CD4-positive, alpha-beta memory T cell (primary cell): ENCODE results near the gene TRIP4. TPM values are rescaled to one million over a fixed set of nuclear protein-coding genes. Genes with fewer than 3 reads are reported as not detected.

Experiments used
- CTCF ChIA-PET: fragments of 350-600 bp; sonication (Branson Sonifier 250); formaldehyde crosslinking; loops from one replicate; lab custom pipeline; 2021; ENCODE audit warnings: inconsistent platforms; ENCODE audit not compliant: partially characterized antibody; lab: Charles Lee
- POLR2A ChIA-PET: fragments of 350-600 bp; sonication (Branson Sonifier 250); formaldehyde crosslinking; loops from one replicate; lab custom pipeline; 2021; ENCODE audit not compliant: partially characterized antibody; lab: Charles Lee
- DNase-seq, 5 donors: peaks; one replicate each; pipeline versions ENCODE4 v3.0.0 to v3.0.0-alpha.2; 2020 to 2022; ENCODE audit warnings: mixed read lengths in 1 of 5
- H3K27ac ChIP-seq: one replicate; pipeline ENCODE4 v1.7.0; 2013; ENCODE audit warnings: low read depth, low read length
- H3K27me3 ChIP-seq: 2 replicates; pipeline ENCODE4 v1.7.0; 2013; ENCODE audit warnings: mild to moderate bottlenecking, low read length, moderate library complexity; ENCODE audit not compliant: insufficient read depth
- H3K36me3 ChIP-seq: 2 replicates; pipeline ENCODE4 v1.7.0; 2013; ENCODE audit warnings: mild to moderate bottlenecking, low read length, moderate library complexity; ENCODE audit not compliant: insufficient read depth
- H3K4me1 ChIP-seq: 2 replicates; pipeline ENCODE4 v1.7.0; 2013; ENCODE audit warnings: mild to moderate bottlenecking, low read length, moderate library complexity; ENCODE audit not compliant: insufficient read depth
- H3K4me3 ChIP-seq, 2 donors: one replicate each; pipeline ENCODE4 v1.7.0; 2013; ENCODE audit warnings: low read length in 2 of 2, mild to moderate bottlenecking in 1 of 2
- H3K9me3 ChIP-seq, 2 donors: one replicate each; pipeline ENCODE4 v1.7.0; 2013; ENCODE audit warnings: low read length in 2 of 2, control low read depth in 1 of 2; ENCODE audit not compliant: control insufficient read depth in 1 of 2
- H3K27ac Mint-ChIP-seq, 7 donors: one replicate each; pipeline ENCODE4 v1.8.0; 2020 to 2021; ENCODE audit warnings: mixed read lengths in 7 of 7, mild to moderate bottlenecking in 6 of 7, inconsistent platforms in 3 of 7, moderate library complexity in 3 of 7
- H3K27me3 Mint-ChIP-seq, 2 donors: one replicate each; pipeline ENCODE4 v1.8.0; 2020 to 2021; ENCODE audit warnings: mixed read lengths in 2 of 2
- H3K36me3 Mint-ChIP-seq, 2 donors: one replicate each; pipeline ENCODE4 v1.8.0; 2020 to 2021; ENCODE audit warnings: mixed read lengths in 2 of 2, inconsistent platforms in 1 of 2, mild to moderate bottlenecking in 1 of 2
- H3K4me1 Mint-ChIP-seq, 4 donors: one replicate each; pipeline ENCODE4 v1.8.0; 2020 to 2021; ENCODE audit warnings: mixed read lengths in 4 of 4, mild to moderate bottlenecking in 1 of 4
- H3K4me3 Mint-ChIP-seq, 8 donors: one replicate each; pipeline ENCODE4 v1.8.0; 2020 to 2021; ENCODE audit warnings: mixed read lengths in 8 of 8, mild to moderate bottlenecking in 7 of 8, moderate library complexity in 6 of 8, inconsistent platforms in 3 of 8
- H3K9me3 Mint-ChIP-seq, 8 donors: one replicate each; pipeline ENCODE4 v1.8.0; 2020 to 2021; ENCODE audit warnings: mixed read lengths in 8 of 8, mild to moderate bottlenecking in 5 of 8, inconsistent platforms in 3 of 8, moderate library complexity in 1 of 8
- intact Hi-C: fragments of 100-400 bp; cut with micrococcal nuclease; formaldehyde crosslinking; loops from one replicate; pipeline ENCODE4 v1.15.1; 2023
- polyA plus RNA-seq, 2 donors: library from polyadenylated mRNA; unstranded; fragments of 300-500 nt; fragmentation: Illumina TruSeq; gene quantifications; one replicate each; pipeline ENCODE4 v1.2.3, GENCODE V29; 2021
- total RNA-seq, 2 experiments: library from RNA; stranded (reverse); gene quantifications; one replicate each; pipeline ENCODE4 v1.2.3, GENCODE V29; 2021

TRIP4 gene
- total and polyA plus RNA-seq, 4 experiments from 2014 or later = 28.2 to 37.1 (median 29.4) TPM

DNA sequence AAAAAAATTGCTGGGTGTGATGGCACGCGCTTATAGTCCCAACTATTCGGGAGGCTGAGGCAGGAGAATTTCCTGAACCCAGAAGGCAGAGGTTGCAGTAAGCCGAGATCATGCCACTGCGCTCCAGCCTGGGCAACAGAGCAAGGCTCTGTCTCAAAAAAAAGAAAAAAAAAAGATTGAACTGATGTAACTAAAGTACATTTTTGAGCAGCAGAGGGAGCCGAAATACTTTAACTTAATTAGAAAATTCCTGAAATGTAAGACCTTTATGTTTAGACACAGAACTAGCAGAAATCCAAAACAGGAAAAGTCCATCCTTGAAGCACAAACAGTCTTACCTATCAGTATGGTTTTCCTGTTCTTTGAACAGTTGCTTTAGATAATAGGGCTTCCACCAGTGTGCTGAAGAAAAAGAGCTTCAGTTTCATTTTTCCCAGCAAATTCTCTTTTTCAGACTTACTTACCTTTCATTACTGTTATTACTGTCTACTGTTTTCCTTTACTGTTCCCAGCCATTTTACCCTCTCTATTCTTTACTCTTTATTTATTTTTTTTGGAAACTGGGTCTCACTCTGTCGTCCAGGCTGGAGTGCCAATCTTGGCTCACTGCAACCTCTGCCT is 39.3 kb downstream of the TRIP4 start:
- Histone ChIP-seq H3K27me3 (no peaks in the 10 kb centered on the region), H3K36me3 (peaks cover 22% of the 10 kb centered on the region), H3K27ac (no peak overlapping the region), H3K4me3 (no peak overlapping the region), H3K9me3 (no peaks in the 10 kb centered on the region), H3K4me1 (peaks cover 47% of the 10 kb centered on the region)
- peaks cover 27 to 41% of the 10 kb centered on the region in 2 donors for H3K36me3 Mint-ChIP-seq
- intact Hi-C loops = loop anchor here (1.0 to 2.0 kb wide), 2 partner anchors 224 to 254 kb away; no protein-coding TSS in a partner anchor
- no peaks in the 10 kb centered on the region for H3K27me3 Mint-ChIP-seq
- peak overlapping the region in 6 of 7 donors; percentile 58 to 90 (median 86) for H3K27ac Mint-ChIP-seq
- peak in 1 of 5 donors; percentile 22 for DNase-seq
- H3K4me1 Mint-ChIP-seq = peaks cover 29 to 44% (median 40%) of the 10 kb centered on the region in 4 donors
- peak overlapping the region in 4 of 8 donors; percentile 34 to 61 (median 48) for H3K4me3 Mint-ChIP-seq
- no peaks in the 10 kb centered on the region for H3K9me3 Mint-ChIP-seq
- ChIA-PET CTCF (interaction anchor here (0.6 to 5.6 kb wide), 13 partner anchors 15 to 303 kb away, joined by 3 to 105 read pairs (median 8); partner anchors contain the start of gene ZNF609), POLR2A (interaction anchor here (0.6 to 2.4 kb wide), 7 partner anchors 35 to 1262 kb away, joined by 3 to 7 read pairs (median 3); no protein-coding TSS in a partner anchor)

DNA sequence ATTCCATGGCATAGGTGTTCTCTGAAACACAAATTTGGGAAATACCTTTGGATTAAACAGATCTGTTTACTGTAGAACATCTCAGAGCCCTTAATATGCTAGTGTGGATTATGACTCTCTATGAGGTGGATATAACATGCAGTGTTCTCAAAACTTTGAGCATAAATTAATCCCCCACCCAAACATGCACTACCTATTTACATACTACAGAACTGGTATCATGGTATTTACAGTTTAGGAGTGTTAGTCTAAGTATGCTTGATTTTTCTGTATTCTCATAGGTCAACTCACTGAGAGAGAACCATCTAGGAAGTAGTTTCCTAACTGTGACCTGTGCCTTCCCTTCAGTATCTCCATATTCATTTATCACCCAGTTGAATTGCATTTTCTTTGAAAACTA is 41.8 kb downstream of the TRIP4 start:
- intact Hi-C loops = no loop called here
- H3K36me3 ChIP-seq = peaks cover 6% of the 10 kb centered on the region
- Mint-ChIP-seq H3K36me3 (peaks cover 17 to 24% of the 10 kb centered on the region in 2 donors), H3K27ac (peak overlapping the region; percentile 82 to 97 (median 91)), H3K4me3 (peak overlapping the region in 6 of 8 donors; percentile 39 to 79 (median 76)), H3K4me1 (peaks cover 30 to 47% (median 43%) of the 10 kb centered on the region in 4 donors), H3K27me3 (no peaks in the 10 kb centered on the region), H3K9me3 (no peaks in the 10 kb centered on the region)
- DNase-seq = no peak
- H3K27ac ChIP-seq = peak overlapping the region; percentile 44
- no peaks in the 10 kb centered on the region for H3K9me3 ChIP-seq
- H3K4me1 ChIP-seq = peaks cover 47% of the 10 kb centered on the region
- H3K27me3 ChIP-seq = no peaks in the 10 kb centered on the region
- CTCF ChIA-PET = interaction anchor here (0.6 to 5.6 kb wide), 6 partner anchors 8 to 257 kb away, joined by 3 to 105 read pairs (median 4); partner anchors contain the start of gene ZNF609
- H3K4me3 ChIP-seq = no peak overlapping the region
- POLR2A ChIA-PET = interaction anchor here (1.1 to 1.5 kb wide), 6 partner anchors 74 to 237 kb away, joined by 3 to 19 read pairs (median 4); no protein-coding TSS in a partner anchor

DNA sequence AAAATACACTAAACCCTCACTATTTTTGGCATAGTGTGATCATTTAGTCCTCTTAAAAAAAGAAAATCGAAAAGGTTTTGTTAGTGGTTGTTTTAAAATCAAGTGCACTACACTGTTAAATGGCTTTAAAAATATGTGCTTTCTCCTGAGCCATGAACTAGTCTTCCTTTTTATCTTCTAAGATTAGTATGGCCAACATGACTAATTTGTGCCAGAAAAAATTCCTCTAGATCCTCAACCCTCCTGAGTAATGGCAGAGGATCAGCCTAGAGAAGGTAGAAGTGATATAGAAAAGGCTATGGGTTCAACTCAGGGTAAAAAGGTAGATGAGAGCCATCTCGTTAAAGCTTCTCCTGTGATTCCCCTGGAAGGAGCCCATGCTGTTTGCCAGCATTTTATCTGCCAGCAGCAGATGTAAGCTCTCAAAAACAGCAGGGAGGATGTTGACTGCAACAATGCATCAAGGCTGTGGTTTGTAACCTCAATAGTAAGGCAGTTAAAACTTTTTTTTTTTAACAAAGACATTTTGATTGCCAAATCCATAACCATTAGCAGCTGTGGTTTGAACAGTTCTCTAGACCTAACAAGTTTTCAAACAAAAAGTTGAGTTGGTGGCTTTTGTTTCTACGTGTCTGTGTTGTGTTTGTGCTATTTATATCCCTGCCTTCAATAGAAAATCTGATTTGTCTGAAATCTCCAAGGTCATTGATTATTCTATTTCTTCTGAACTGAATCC is 42.5 kb downstream of the TRIP4 start:
- Mint-ChIP-seq H3K27ac (peak overlapping the region; percentile 87 to 97 (median 91)), H3K36me3 (peaks cover 18 to 22% of the 10 kb centered on the region in 2 donors), H3K9me3 (no peaks in the 10 kb centered on the region), H3K4me1 (peaks cover 31 to 49% (median 45%) of the 10 kb centered on the region in 4 donors), H3K4me3 (peak overlapping the region; percentile 56 to 79 (median 76)), H3K27me3 (no peaks in the 10 kb centered on the region)
- intact Hi-C loops = loop anchor here (1.0 to 5.0 kb wide), 5 partner anchors 14 to 462 kb away; no protein-coding TSS in a partner anchor
- Histone ChIP-seq H3K4me3 (peak overlapping the region; percentile 18 to 25), H3K4me1 (peaks cover 47% of the 10 kb centered on the region), H3K27me3 (no peaks in the 10 kb centered on the region), H3K9me3 (no peaks in the 10 kb centered on the region), H3K36me3 (peaks cover 3% of the 10 kb centered on the region), H3K27ac (peak overlapping the region; percentile 44)
- DNase-seq = peak; percentile 75 to 85 (median 79)
- POLR2A ChIA-PET = interaction anchor here (0.6 to 2.6 kb wide), 28 partner anchors 10 to 673 kb away, joined by 3 to 32 read pairs (median 4); partner anchors contain the start of genes PPIB, TRIP4 and ZNF609
- CTCF ChIA-PET = interaction anchor here (0.6 to 2.1 kb wide), 9 partner anchors 9 to 298 kb away, joined by 3 to 14 read pairs (median 3); partner anchors contain the start of gene TRIP4

DNA sequence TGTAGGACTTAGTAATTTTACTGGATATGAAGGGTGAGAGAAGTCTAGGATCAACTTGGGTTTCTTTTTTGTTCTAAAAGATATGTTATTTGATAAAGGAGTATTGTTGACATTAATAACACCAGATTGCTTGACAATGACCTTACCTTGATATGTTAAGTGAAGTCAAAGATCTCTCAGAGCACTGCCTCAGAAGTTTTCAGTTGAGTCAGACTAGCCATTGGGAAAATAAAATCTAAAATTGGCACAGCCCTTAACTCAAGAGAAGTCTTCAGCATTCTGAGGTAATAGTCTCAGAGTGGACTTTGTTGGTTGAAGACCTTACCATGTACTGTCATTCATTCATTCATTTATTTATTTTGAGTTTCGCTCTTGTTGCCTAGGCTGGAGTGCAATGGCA is 50.3 kb downstream of the TRIP4 start:
- POLR2A ChIA-PET = interaction anchor here (0.7 kb wide), 1 partner anchor 70 kb away, joined by 3 read pairs; no protein-coding TSS in a partner anchor
- H3K27ac ChIP-seq = no peak overlapping the region
- peaks cover 22% of the 10 kb centered on the region for H3K4me1 ChIP-seq
- no peaks in the 10 kb centered on the region for H3K36me3 ChIP-seq
- H3K4me3 ChIP-seq = no peak overlapping the region
- no peaks in the 10 kb centered on the region for H3K9me3 ChIP-seq
- H3K27me3 Mint-ChIP-seq = no peaks in the 10 kb centered on the region
- CTCF ChIA-PET = interaction anchor here (0.6 to 1.2 kb wide), 3 partner anchors 10 to 244 kb away, joined by 3 to 4 read pairs (median 3); no protein-coding TSS in a partner anchor
- peaks cover 0 to 3% (median 0%) of the 10 kb centered on the region in 8 donors for H3K9me3 Mint-ChIP-seq
- peaks cover 18 to 19% of the 10 kb centered on the region in 2 donors for H3K36me3 Mint-ChIP-seq
- DNase-seq = no peak
- H3K4me3 Mint-ChIP-seq = peak overlapping the region in 5 of 8 donors; percentile 3 to 77 (median 30)
- no peaks in the 10 kb centered on the region for H3K27me3 ChIP-seq
- H3K4me1 Mint-ChIP-seq = peaks cover 27 to 52% (median 36%) of the 10 kb centered on the region in 4 donors
- H3K27ac Mint-ChIP-seq = peak overlapping the region in 6 of 7 donors; percentile 18 to 71 (median 48)
- intact Hi-C loops = no loop called here

GRCh38 chr15:64438653-64439447 is 51.2 kb downstream of the TRIP4 start:
- peaks cover 36 to 61% (median 44%) of the 10 kb centered on the region in 4 donors for H3K4me1 Mint-ChIP-seq
- POLR2A ChIA-PET = no interaction called here
- H3K9me3 ChIP-seq = no peaks in the 10 kb centered on the region
- H3K4me3 ChIP-seq = no peak overlapping the region
- H3K27ac Mint-ChIP-seq = peak overlapping the region in 6 of 7 donors; percentile 3 to 74 (median 68)
- CTCF ChIA-PET = interaction anchor here (0.6 to 1.0 kb wide), 3 partner anchors 11 to 215 kb away, joined by 3 to 4 read pairs (median 3); no protein-coding TSS in a partner anchor
- no peaks in the 10 kb centered on the region for H3K36me3 ChIP-seq
- H3K4me1 ChIP-seq = peaks cover 30% of the 10 kb centered on the region
- H3K4me3 Mint-ChIP-seq = peak overlapping the region in 5 of 8 donors; percentile 5 to 77 (median 33)
- H3K27me3 ChIP-seq = no peaks in the 10 kb centered on the region
- peaks cover 0 to 3% (median 0%) of the 10 kb centered on the region in 8 donors for H3K9me3 Mint-ChIP-seq
- no peak overlapping the region for H3K27ac ChIP-seq
- H3K27me3 Mint-ChIP-seq = no peaks in the 10 kb centered on the region
- peaks cover 14 to 19% of the 10 kb centered on the region in 2 donors for H3K36me3 Mint-ChIP-seq
- intact Hi-C loops = no loop called here
- DNase-seq = no peak

GRCh38 chr15:64441852-64442251 is 54.2 kb downstream of the TRIP4 start:
- ChIA-PET CTCF (no interaction called here), POLR2A (no interaction called here)
- Histone ChIP-seq H3K9me3 (no peaks in the 10 kb centered on the region), H3K36me3 (no peaks in the 10 kb centered on the region), H3K4me3 (no peak overlapping the region), H3K27ac (no peak overlapping the region), H3K4me1 (peaks cover 42% of the 10 kb centered on the region), H3K27me3 (no peaks in the 10 kb centered on the region)
- Mint-ChIP-seq H3K4me1 (peaks cover 40 to 60% (median 49%) of the 10 kb centered on the region in 4 donors), H3K9me3 (peaks cover 0 to 3% (median 0%) of the 10 kb centered on the region in 8 donors), H3K27ac (peak overlapping the region in 5 of 7 donors; percentile 31 to 68 (median 48)), H3K36me3 (peaks cover 11 to 24% of the 10 kb centered on the region in 2 donors), H3K4me3 (no peak overlapping the region), H3K27me3 (no peaks in the 10 kb centered on the region)
- DNase-seq = no peak
- intact Hi-C loops = no loop called here
